Pancreas (tissue), 10 donors: ENCODE measurements around the gene FRMPD3. TPM values are rescaled to one million over a fixed set of nuclear protein-coding genes. Genes with fewer than 3 reads are reported as not detected.
A peak's percentile ranks its signal among the peaks of the same experiment; 100 is the strongest.

ENCODE experiments used
- ATAC-seq, 4 donors: fragments of 200-7000 bp; cut with Tn5 transposase; one replicate each; pipeline versions ENCODE4 v1.8.0 to v1.9.1; 2020; ENCODE audit warnings: mild to moderate bottlenecking in 4 of 4, moderate library complexity in 4 of 4
- DNase-seq, 6 donors: peaks; one replicate each; pipeline ENCODE4 v3.0.0-alpha.2; 2020
- FAIRE-seq: peaks from 2 replicates; lab custom pipeline; 2012; peaks lifted over from hg19 to GRCh38; lab: Jason Lieb, UNC
- H3K27ac ChIP-seq, 4 donors: fragments of 200-600 bp; sonication (generic); 1 replicate in 3 of 4; 2 replicates in 1 of 4; pipeline versions ENCODE4 v1.5.0 to v1.8.0; 2020
- H3K27me3 ChIP-seq, 4 donors: fragments of 200-600 bp; one replicate each; pipeline ENCODE4 v1.8.0; 2021
- H3K36me3 ChIP-seq, 3 donors: fragments of 200-600 bp; sonication (generic) in 1 of 3; one replicate each; pipeline versions ENCODE4 v1.5.0 to v1.8.0; 2020 to 2021
- H3K4me1 ChIP-seq, 3 donors: fragments of 200-600 bp; one replicate each; pipeline ENCODE4 v1.8.0; 2021
- H3K4me3 ChIP-seq, 4 donors: fragments of 200-600 bp; sonication (generic) in 2 of 4; one replicate each; pipeline versions ENCODE4 v1.5.0 to v1.8.0; 2020 to 2021
- H3K9me3 ChIP-seq, 4 donors: fragments of 200-600 bp; one replicate each; pipeline ENCODE4 v1.8.0; 2021
- WGBS, 2 donors: extraction: QIAGEN DNeasy Blood & Tissue Kit; methylation state at CpG; one replicate each; pipeline ENCODE4 v1.1.7; 2013; 5-methylcytosine and 5-hydroxymethylcytosine counted together
- intact Hi-C, 3 donors: fragments of 100-400 bp; cut with DNase I; formaldehyde crosslinking; loops; one replicate each; pipeline versions ENCODE4 v1.11.1 to v1.14.2; 2022
- polyA plus RNA-seq, 2 donors: library from polyadenylated mRNA; stranded (reverse); fragments of 200-250 nt; gene quantifications; one replicate each; pipeline ENCODE4 v1.2.3, GENCODE V29; 2013
- total RNA-seq, 6 donors: library from RNA; stranded (reverse); fragmentation: NEBNext Ultra II Directional in 4 of 6; extraction: Animal tissue kit (Norgen Biotek cat#: 25700) in 4 of 6; gene quantifications; one replicate each; pipeline versions ENCODE4 v1.2.1 to v1.2.4, GENCODE V29; 2021 to 2023
- TF ChIP-seq, protein P1 (sequence below), 4 donors: fragments of 200-600 bp; sonication (generic) in 3 of 4; IDR thresholded peaks; one replicate each; pipeline versions ENCODE4 v1.5.0 to v1.8.0; 2021; ENCODE audit warnings: antibody characterized with exemption in 4 of 4
- donor health status: healthy with polysubstance abuse.
- donor health status: DM: no; HTN: no; CAD: no; lungs with moderate emphysema.
- donor health status: DM: no; HTN: no; CAD: no.
- donor health status: control.
- donor health status: control.
- donor health status: Bipolar disorder and iron deficiency.
- donor health status: DM: yes; HTN: yes; CAD: no.
- donor health status: DM: no; HTN: no; CAD: no.
- donor health status: DM: no; HTN: no; CAD: no.
- donor health status: DM: yes; HTN: yes; CAD: no.

FRMPD3 gene
- total and polyA plus RNA-seq, 8 donors: 0.05 to 1.1 (median 0.15) TPM

GRCh38 chrX:107447642-107448041 lies 1.8 kb upstream of the FRMPD3 start:
- peaks cover 0 to 11% (median 2%) of the 10 kb centered on the region in 4 donors for H3K27me3 ChIP-seq
- FAIRE-seq (no peak), ATAC-seq (no peak)

DNA sequence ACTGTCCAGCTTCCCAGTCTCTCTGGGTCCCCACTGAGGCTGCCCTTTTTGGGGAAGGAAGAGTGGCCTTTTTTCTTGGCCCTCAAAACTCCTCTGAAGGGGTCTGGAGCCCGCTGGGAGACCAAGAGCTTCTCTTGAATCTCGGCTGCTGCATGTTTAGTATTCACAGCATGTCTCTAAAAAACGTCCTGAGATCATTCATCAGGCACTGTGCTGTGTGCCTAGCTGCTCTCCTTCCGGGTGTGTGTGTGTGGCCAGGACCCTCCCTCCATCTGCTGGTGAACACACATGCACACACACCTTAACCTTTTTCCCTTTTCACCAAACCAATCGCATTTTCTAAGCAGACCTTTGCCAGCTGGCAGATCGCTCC lies 841 bp upstream of the FRMPD3 start:
- DNase-seq (no peak), FAIRE-seq (no peak), ATAC-seq (no peak)
- H3K4me1 ChIP-seq: no peaks in the 10 kb centered on the region
- TF ChIP-seq, protein P1, sequence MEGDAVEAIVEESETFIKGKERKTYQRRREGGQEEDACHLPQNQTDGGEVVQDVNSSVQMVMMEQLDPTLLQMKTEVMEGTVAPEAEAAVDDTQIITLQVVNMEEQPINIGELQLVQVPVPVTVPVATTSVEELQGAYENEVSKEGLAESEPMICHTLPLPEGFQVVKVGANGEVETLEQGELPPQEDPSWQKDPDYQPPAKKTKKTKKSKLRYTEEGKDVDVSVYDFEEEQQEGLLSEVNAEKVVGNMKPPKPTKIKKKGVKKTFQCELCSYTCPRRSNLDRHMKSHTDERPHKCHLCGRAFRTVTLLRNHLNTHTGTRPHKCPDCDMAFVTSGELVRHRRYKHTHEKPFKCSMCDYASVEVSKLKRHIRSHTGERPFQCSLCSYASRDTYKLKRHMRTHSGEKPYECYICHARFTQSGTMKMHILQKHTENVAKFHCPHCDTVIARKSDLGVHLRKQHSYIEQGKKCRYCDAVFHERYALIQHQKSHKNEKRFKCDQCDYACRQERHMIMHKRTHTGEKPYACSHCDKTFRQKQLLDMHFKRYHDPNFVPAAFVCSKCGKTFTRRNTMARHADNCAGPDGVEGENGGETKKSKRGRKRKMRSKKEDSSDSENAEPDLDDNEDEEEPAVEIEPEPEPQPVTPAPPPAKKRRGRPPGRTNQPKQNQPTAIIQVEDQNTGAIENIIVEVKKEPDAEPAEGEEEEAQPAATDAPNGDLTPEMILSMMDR (IDR thresholded peaks at IDR 0.05): no peak
- intact Hi-C loops: no loop called here
- WGBS, 2 donors: 30 to 37% methylated on average over 6 of the region's 6 CpGs
- peaks cover 0 to 11% (median 2%) of the 10 kb centered on the region in 4 donors for H3K27me3 ChIP-seq
- no peaks in the 10 kb centered on the region for H3K9me3 ChIP-seq
- no peak overlapping the region for H3K27ac ChIP-seq
- H3K36me3 ChIP-seq: no peaks in the 10 kb centered on the region
- peak overlapping the region in 1 of 4 donors; percentile 37 for H3K4me3 ChIP-seq

More at GRCh38 chrX:107447642-107448041, 1.8 kb upstream of the FRMPD3 start:
- intact Hi-C loops: no loop called here
- H3K4me3 ChIP-seq: no peak overlapping the region
- H3K9me3 ChIP-seq: no peaks in the 10 kb centered on the region
- no peaks in the 10 kb centered on the region for H3K4me1 ChIP-seq
- no peak overlapping the region for H3K27ac ChIP-seq
- no peaks in the 10 kb centered on the region for H3K36me3 ChIP-seq
- DNase-seq: no peak
- TF ChIP-seq, protein P1 (IDR thresholded peaks at IDR 0.05): no peak

- Histone ChIP-seq H3K36me3 (no peaks in the 10 kb centered on the region), H3K4me1 (no peaks in the 10 kb centered on the region), H3K27me3 (peaks cover 0 to 6% (median 2%) of the 10 kb centered on the region in 4 donors), H3K4me3 (no peak overlapping the region), H3K9me3 (no peaks in the 10 kb centered on the region), H3K27ac (no peak overlapping the region)
- FAIRE-seq (no peak), DNase-seq (no peak), ATAC-seq (no peak)
- intact Hi-C loops: no loop called here
- TF ChIP-seq, protein P1 (IDR thresholded peaks at IDR 0.05): no peak
- 28 to 32% methylated on average over 19 of the region's 19 CpGs for WGBS, 2 donors
Observed at GRCh38 chrX:107450823-107451509, 1.5 kb downstream of the FRMPD3 start.

DNA sequence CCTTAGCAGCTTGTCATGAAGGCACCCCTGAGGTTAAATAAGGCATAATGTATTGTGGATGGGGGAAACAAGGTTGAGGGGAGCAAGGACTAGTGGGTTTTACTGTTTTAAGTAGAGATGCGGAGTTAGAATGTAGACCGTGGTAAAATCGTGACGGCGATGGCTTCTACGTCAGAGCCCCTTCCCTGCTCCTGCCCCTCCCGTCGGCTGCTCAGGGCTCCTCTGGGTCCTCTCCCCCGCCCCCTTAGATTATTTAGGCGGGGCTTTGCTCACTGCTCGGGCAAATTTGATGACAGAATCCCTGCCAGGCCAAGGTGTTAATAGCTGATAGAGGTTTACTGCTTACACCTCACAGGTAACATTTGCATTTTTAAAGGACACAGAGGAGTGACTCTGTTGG lies 2.3 kb downstream of the FRMPD3 start:
- H3K4me3 ChIP-seq: no peak overlapping the region
- peaks cover 0 to 4% (median 1%) of the 10 kb centered on the region in 4 donors for H3K27me3 ChIP-seq
- H3K9me3 ChIP-seq: no peaks in the 10 kb centered on the region
- no peak overlapping the region for H3K27ac ChIP-seq
- ATAC-seq (no peak), DNase-seq (no peak), FAIRE-seq (no peak)
- intact Hi-C loops: no loop called here
- no peaks in the 10 kb centered on the region for H3K4me1 ChIP-seq
- no peaks in the 10 kb centered on the region for H3K36me3 ChIP-seq
- TF ChIP-seq, protein P1 (IDR thresholded peaks at IDR 0.05): no peak
- 30% methylated on average over 11 of the region's 11 CpGs for WGBS, 2 donors

GRCh38 chrX:107452581-107452980 lies 3.1 kb downstream of the FRMPD3 start:
- DNase-seq (no peak), FAIRE-seq (no peak), ATAC-seq (no peak)
- H3K4me3 ChIP-seq: no peak overlapping the region
- H3K4me1 ChIP-seq: no peaks in the 10 kb centered on the region
- no peak overlapping the region for H3K27ac ChIP-seq
- H3K36me3 ChIP-seq: no peaks in the 10 kb centered on the region
- intact Hi-C loops: no loop called here
- H3K9me3 ChIP-seq: no peaks in the 10 kb centered on the region
- 35 to 38% methylated on average over 6 of the region's 6 CpGs for WGBS, 2 donors
- peaks cover 0 to 4% (median 1%) of the 10 kb centered on the region in 4 donors for H3K27me3 ChIP-seq
- TF ChIP-seq, protein P1 (IDR thresholded peaks at IDR 0.05): no peak
